ENCODE measurements around the gene COMMD9.

COMMD9 gene

GRCh38 chr11:36251823-36252222 is 37.4 kb downstream of the COMMD9 start:
- no peak for DNase-seq

GRCh38 chr11:36249246-36249645 is 40.0 kb downstream of the COMMD9 start:
- no peak for DNase-seq

- DNase-seq: no peak
These were observed 40.8 kb downstream of the COMMD9 start for GRCh38 chr11:36248436-36248835.

GRCh38 chr11:36247493-36247892 is 41.7 kb downstream of the COMMD9 start:
- DNase-seq: no peak

GRCh38 chr11:36243641-36244040 is 45.6 kb downstream of the COMMD9 start:
- no peak for DNase-seq

- DNase-seq: no peak
These were observed 47.7 kb downstream of the COMMD9 start for GRCh38 chr11:36241497-36241896.

- DNase-seq: no peak
These were observed 48.4 kb downstream of the COMMD9 start for GRCh38 chr11:36240801-36241200.

GRCh38 chr11:36240173-36240572 is 49.1 kb downstream of the COMMD9 start:
- no peak for DNase-seq

- no peak for DNase-seq
These were observed 49.6 kb downstream of the COMMD9 start for GRCh38 chr11:36239636-36240035.

- no peak for DNase-seq
These were observed 50.3 kb downstream of the COMMD9 start for GRCh38 chr11:36238881-36239280.

GRCh38 chr11:36238036-36238631 is 51.1 kb downstream of the COMMD9 start:
- DNase-seq: no peak

GRCh38 chr11:36237391-36237790 is 51.8 kb downstream of the COMMD9 start:
- no peak for DNase-seq

GRCh38 chr11:36235750-36236149 is 53.5 kb downstream of the COMMD9 start:
- no peak for DNase-seq

- no peak for DNase-seq
These were observed 54.4 kb downstream of the COMMD9 start for GRCh38 chr11:36234825-36235224.

- DNase-seq: no peak
These were observed 56.0 kb downstream of the COMMD9 start for GRCh38 chr11:36233204-36233603.

GRCh38 chr11:36230779-36231699 is 58.2 kb downstream of the COMMD9 start:
- no peak for DNase-seq

GRCh38 chr11:36229091-36229705 is 60.0 kb downstream of the COMMD9 start:
- DNase-seq: no peak

- DNase-seq: no peak
These were observed 60.5 kb downstream of the COMMD9 start for GRCh38 chr11:36228689-36229088.

GRCh38 chr11:36227044-36227443 is 62.2 kb downstream of the COMMD9 start:
- DNase-seq: no peak

GRCh38 chr11:36224209-36224882 is 64.9 kb downstream of the COMMD9 start:
- no peak for DNase-seq

GRCh38 chr11:36222831-36223635 is 66.2 kb downstream of the COMMD9 start:
- DNase-seq: no peak
